ENCODE measurements around the gene TTC9C.
"Not testable (repeated sequence)": the region's sequence is repeated elsewhere in the genome, so short reads cannot be mapped to it uniquely, and the experiment has no call there.

The TTC9C gene

DNA sequence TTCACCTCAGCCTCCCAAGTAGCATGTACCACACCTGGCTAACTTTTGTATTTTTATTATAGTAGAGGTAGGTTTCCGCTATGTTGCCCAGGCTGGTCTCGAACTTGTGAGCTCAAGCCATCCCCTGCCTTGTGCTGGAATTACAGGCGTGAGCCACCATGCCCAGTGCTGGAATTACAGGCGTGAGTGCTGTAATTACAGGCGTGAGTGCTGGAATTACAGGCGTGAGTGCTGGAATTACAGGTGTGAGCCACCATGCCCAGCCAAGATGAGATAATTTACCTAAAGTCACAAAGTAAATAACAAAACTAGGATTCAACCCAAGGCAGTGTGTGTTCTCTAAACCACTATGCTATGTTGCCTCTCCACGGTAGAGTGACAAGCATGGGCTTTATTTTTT, 45.8 kb upstream of the TTC9C start:
- Histone ChIP-seq H3K9ac (no peak overlapping the region), H3K27ac (no peak overlapping the region), H2AFZ (ENCODE audit: low read depth) (no peak overlapping the region)

DNA sequence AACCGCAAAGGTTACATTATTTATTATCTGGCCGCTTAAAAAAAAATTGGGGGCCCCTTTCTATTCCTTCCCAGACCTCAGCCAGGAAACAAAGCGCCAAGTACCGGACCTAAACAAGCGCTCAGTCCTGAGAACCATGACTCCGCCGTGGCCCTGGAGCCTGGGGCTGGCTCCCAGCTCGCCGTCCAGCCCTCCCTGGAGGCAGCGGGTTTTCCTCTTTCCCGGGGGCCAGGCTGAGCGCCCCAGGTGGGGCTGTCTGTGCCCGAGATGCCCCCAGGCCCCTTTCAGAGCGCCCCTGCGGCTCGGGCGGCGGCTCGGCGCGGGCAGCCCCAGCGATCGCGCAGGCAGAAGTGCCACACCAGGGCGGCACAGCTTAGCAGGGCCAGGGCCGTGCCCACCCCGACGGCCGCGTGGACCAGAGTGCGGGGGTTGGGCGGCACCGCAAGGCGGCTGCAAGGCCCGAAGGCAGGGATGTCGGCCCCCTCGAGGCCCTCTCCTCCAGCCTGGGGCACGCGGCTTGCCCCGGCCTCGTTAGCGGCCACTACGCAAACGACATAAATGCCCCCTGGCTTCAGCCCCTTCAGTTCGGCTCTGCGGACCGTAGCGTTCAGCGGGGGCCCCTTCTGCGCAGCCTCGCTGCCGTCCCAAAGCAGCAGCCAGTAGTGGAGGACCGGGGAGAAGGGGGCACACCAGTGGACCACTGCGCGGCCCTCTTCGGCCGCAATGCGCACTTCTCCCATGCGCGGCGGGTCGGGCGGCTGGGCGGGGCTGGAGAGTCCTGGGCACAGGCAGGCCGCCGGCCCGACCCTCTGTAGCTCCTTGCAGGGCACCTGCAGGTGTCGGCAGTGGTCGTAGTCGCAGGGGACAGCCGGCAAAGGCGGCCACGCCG, 40.5 kb upstream of the TTC9C start:
- no peaks in the 10 kb centered on the region for H4K20me1 ChIP-seq (ENCODE audit: insufficient read depth)

More for the DNA sequence above, 45.8 kb upstream of the TTC9C start:
- no peaks in the 10 kb centered on the region for H4K20me1 ChIP-seq (ENCODE audit: insufficient read depth)
- H3K36me3 ChIP-seq (ENCODE audit: insufficient read depth), result no peaks in the 10 kb centered on the region
- no peak overlapping the region for H3K4me3 ChIP-seq (IDR thresholded peaks at IDR 0.05; ENCODE audit: insufficient read depth, low read depth, low read length)
- peaks cover 14% of the 10 kb centered on the region for H3K4me1 ChIP-seq (ENCODE audit: low read depth, poor library complexity, severe bottlenecking)
- H3K79me2 ChIP-seq (ENCODE audit: insufficient read depth, low read depth), result peaks cover 13% of the 10 kb centered on the region
- TF ChIP-seq, protein P1, sequence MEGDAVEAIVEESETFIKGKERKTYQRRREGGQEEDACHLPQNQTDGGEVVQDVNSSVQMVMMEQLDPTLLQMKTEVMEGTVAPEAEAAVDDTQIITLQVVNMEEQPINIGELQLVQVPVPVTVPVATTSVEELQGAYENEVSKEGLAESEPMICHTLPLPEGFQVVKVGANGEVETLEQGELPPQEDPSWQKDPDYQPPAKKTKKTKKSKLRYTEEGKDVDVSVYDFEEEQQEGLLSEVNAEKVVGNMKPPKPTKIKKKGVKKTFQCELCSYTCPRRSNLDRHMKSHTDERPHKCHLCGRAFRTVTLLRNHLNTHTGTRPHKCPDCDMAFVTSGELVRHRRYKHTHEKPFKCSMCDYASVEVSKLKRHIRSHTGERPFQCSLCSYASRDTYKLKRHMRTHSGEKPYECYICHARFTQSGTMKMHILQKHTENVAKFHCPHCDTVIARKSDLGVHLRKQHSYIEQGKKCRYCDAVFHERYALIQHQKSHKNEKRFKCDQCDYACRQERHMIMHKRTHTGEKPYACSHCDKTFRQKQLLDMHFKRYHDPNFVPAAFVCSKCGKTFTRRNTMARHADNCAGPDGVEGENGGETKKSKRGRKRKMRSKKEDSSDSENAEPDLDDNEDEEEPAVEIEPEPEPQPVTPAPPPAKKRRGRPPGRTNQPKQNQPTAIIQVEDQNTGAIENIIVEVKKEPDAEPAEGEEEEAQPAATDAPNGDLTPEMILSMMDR (conservative IDR thresholded peaks at IDR 0.05; ENCODE audit: low read depth, low read length), result no peak
- no peak overlapping the region for H3K4me2 ChIP-seq
- no peaks in the 10 kb centered on the region for H3K27me3 ChIP-seq (ENCODE audit: insufficient read depth, low read depth)

DNA sequence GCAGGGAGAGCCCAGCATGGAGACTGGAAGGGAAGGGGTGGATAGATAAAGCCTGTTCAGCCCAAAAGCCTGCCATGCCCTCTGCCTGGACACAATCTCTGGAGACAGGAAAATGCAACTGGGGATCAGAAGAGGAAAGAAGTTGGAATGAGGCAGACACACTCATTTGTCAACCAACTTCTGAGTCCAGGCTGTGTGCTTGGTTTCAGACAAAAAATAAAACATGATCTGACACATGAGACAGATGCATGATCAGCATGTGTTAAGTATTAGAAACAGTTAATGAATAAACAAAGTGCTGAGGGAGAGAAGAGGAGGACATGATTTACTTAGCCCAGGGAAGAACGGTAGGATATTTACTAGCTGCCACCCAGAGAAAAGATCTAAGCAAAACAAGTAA, 39.8 kb upstream of the TTC9C start:
- Histone ChIP-seq H3K27me3 (ENCODE audit: insufficient read depth, low read depth) (no peaks in the 10 kb centered on the region), H3K4me3 (IDR thresholded peaks at IDR 0.05; ENCODE audit: insufficient read depth, low read depth, low read length) (no peak overlapping the region), H3K4me2 (no peak overlapping the region), H3K36me3 (ENCODE audit: insufficient read depth) (no peaks in the 10 kb centered on the region), H3K79me2 (ENCODE audit: insufficient read depth, low read depth) (no peaks in the 10 kb centered on the region), H2AFZ (ENCODE audit: low read depth) (no peak overlapping the region), H3K27ac (no peak overlapping the region), H3K9ac (no peak overlapping the region), H4K20me1 (ENCODE audit: insufficient read depth) (no peaks in the 10 kb centered on the region), H3K4me1 (ENCODE audit: low read depth, poor library complexity, severe bottlenecking) (no peaks in the 10 kb centered on the region)
- TF ChIP-seq, protein P1 (conservative IDR thresholded peaks at IDR 0.05; ENCODE audit: low read depth, low read length), result no peak

More for the DNA sequence above, 40.5 kb upstream of the TTC9C start:
- H2AFZ ChIP-seq (ENCODE audit: low read depth), result no peak overlapping the region
- H3K27me3 ChIP-seq (ENCODE audit: insufficient read depth, low read depth), result no peaks in the 10 kb centered on the region
- no peaks in the 10 kb centered on the region for H3K79me2 ChIP-seq (ENCODE audit: insufficient read depth, low read depth)
- H3K4me3 ChIP-seq (IDR thresholded peaks at IDR 0.05; ENCODE audit: insufficient read depth, low read depth, low read length), result no peak overlapping the region
- TF ChIP-seq, protein P1 (conservative IDR thresholded peaks at IDR 0.05; ENCODE audit: low read depth, low read length), result no peak
- H3K27ac ChIP-seq, result no peak overlapping the region
- H3K9ac ChIP-seq, result no peak overlapping the region
- no peaks in the 10 kb centered on the region for H3K36me3 ChIP-seq (ENCODE audit: insufficient read depth)
- no peak overlapping the region for H3K4me2 ChIP-seq
- no peaks in the 10 kb centered on the region for H3K4me1 ChIP-seq (ENCODE audit: low read depth, poor library complexity, severe bottlenecking)

DNA sequence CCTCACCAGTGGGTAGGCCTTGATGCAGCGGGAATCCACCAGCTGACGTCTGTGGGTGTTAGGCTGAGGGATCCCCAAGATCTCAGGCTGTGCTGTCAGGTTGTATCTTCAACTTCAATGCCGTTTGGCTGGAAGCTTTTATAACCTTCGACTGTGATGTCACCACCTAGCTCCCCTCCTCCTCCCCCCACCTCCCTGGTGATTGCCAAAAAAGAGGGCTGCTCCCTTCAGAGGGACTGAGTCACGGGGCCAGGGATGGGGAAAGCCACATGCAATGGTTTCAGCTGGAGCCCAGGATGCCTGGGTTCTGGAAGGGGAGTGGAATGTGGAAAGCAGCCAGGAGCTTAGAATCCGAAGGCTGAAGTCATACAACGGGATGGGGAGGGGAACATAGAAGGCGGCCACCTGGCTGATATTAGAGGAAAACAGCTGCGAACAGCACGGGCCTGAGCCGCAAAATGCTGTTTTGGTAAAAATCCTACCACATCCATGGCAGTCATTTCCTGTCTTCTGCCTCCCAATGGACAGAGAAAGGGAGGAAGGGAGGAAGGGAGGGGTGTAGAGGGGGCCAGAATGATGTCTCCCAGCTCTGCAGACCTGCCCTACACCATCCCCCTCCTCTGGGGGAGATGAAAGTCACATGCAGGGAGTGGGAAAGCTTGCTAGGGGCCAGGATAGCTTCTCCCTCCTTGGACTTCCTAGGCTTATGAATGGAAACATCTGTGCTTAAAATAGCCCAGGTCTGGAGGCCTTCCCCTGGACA, 38.7 kb upstream of the TTC9C start, which contains the start of gene LRRN4CL:
Gene LRRN4CL, minus strand, starts transcription at position 110 of the 763 bp plus-strand sequence. CDS start 1,022 bp downstream, outside the sequence.
- no peak within 1 kb of the TSS for H3K9ac ChIP-seq
- no peak within 1 kb of the TSS for H2AFZ ChIP-seq (ENCODE audit: low read depth)

DNA sequence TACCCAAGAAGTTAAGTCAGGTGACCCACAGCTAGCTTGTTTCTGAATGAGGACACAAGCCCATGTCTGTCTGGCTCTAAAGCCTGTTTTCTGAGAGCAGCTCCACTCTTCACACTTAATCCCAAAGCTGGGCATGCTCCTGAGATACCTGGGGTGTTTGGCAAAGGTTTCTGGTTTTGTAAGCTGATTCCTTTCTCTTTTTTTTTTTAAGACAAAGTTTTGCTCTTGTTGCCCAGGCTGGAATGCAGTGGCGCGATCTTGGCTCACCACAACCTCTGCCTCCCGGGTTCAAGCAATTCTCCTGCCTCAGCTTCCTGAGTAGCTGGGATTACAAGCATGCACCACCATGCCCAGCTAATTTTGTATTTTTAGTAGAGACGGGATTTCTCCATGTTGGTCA, 34.7 kb upstream of the TTC9C start:
- not testable (repeated sequence) for H4K20me1 ChIP-seq (ENCODE audit: insufficient read depth); H2AFZ ChIP-seq (ENCODE audit: low read depth); H3K4me1 ChIP-seq (ENCODE audit: low read depth, poor library complexity, severe bottlenecking); H3K27me3 ChIP-seq (ENCODE audit: insufficient read depth, low read depth); H3K9ac ChIP-seq; H3K36me3 ChIP-seq (ENCODE audit: insufficient read depth); H3K4me3 ChIP-seq (IDR thresholded peaks at IDR 0.05; ENCODE audit: insufficient read depth, low read depth, low read length); H3K4me2 ChIP-seq; H3K79me2 ChIP-seq (ENCODE audit: insufficient read depth, low read depth); H3K27ac ChIP-seq

More for the DNA sequence above, 38.7 kb upstream of the TTC9C start, which contains the start of gene LRRN4CL:
- Histone ChIP-seq H3K79me2 (ENCODE audit: insufficient read depth, low read depth) (no peaks in the 10 kb centered on the region), H3K27me3 (ENCODE audit: insufficient read depth, low read depth) (no peaks in the 10 kb centered on the region), H3K4me1 (ENCODE audit: low read depth, poor library complexity, severe bottlenecking) (no peaks in the 10 kb centered on the region), H3K4me3 (IDR thresholded peaks at IDR 0.05; ENCODE audit: insufficient read depth, low read depth, low read length) (no peak within 1 kb of the TSS), H3K36me3 (ENCODE audit: insufficient read depth) (no peaks in the 10 kb centered on the region), H4K20me1 (ENCODE audit: insufficient read depth) (no peaks in the 10 kb centered on the region), H3K27ac (no peak within 1 kb of the TSS), H3K4me2 (no peak within 1 kb of the TSS)
- TF ChIP-seq, protein P1 (conservative IDR thresholded peaks at IDR 0.05; ENCODE audit: low read depth, low read length), result no peak
